ENCODE results near the gene LIAS.
A peak's percentile ranks its signal among the peaks of the same experiment; 100 is the strongest.
"Not testable (repeated sequence)": the region's sequence is repeated elsewhere in the genome, so short reads cannot be mapped to it uniquely, and the experiment has no call there.

The LIAS gene

GRCh38 chr4:39497909-39498726 lies 39.3 kb downstream of the LIAS start:
- no peak for DNase-seq (ENCODE audit: low spot score)

GRCh38 chr4:39498727-39499020 lies 39.8 kb downstream of the LIAS start:
- DNase-seq (ENCODE audit: low spot score) = no peak

- DNase-seq (ENCODE audit: low spot score) = no peak
Observed at GRCh38 chr4:39502019-39502663, 43.3 kb downstream of the LIAS start.

- DNase-seq (ENCODE audit: low spot score) = not testable (repeated sequence)
Observed at GRCh38 chr4:39502664-39503035, 43.8 kb downstream of the LIAS start.

- no peak for DNase-seq (ENCODE audit: low spot score)
Observed at GRCh38 chr4:39504538-39504937, 45.7 kb downstream of the LIAS start.

- no peak for DNase-seq (ENCODE audit: low spot score)
Observed at GRCh38 chr4:39505581-39505980, 46.7 kb downstream of the LIAS start.

GRCh38 chr4:39510348-39510929 lies 51.6 kb downstream of the LIAS start:
- DNase-seq (ENCODE audit: low spot score) = no peak

- DNase-seq (ENCODE audit: low spot score) = not testable (repeated sequence)
Observed at GRCh38 chr4:39514266-39514665, 55.4 kb downstream of the LIAS start.

GRCh38 chr4:39514888-39515401 lies 56.1 kb downstream of the LIAS start:
- no peak for DNase-seq (ENCODE audit: low spot score)

GRCh38 chr4:39515669-39516401 lies 57.0 kb downstream of the LIAS start:
- DNase-seq (ENCODE audit: low spot score) = not testable (repeated sequence)

- no peak for DNase-seq (ENCODE audit: low spot score)
Observed at GRCh38 chr4:39516407-39516966, 57.6 kb downstream of the LIAS start.

- no peak for DNase-seq (ENCODE audit: low spot score)
Observed at GRCh38 chr4:39518484-39518883, 59.6 kb downstream of the LIAS start.

GRCh38 chr4:39521253-39521919 lies 62.5 kb downstream of the LIAS start:
- no peak for DNase-seq (ENCODE audit: low spot score)

- DNase-seq (ENCODE audit: low spot score) = no peak
Observed at GRCh38 chr4:39522068-39522467, 63.2 kb downstream of the LIAS start.

- no peak for DNase-seq (ENCODE audit: low spot score)
Observed at GRCh38 chr4:39524161-39524957, 65.5 kb downstream of the LIAS start.

GRCh38 chr4:39525822-39526690 lies 67.2 kb downstream of the LIAS start:
- DNase-seq (ENCODE audit: low spot score) = no peak

GRCh38 chr4:39526765-39527295 lies 68.0 kb downstream of the LIAS start:
- DNase-seq (ENCODE audit: low spot score) = no peak

GRCh38 chr4:39527296-39528060 lies 68.6 kb downstream of the LIAS start, which contains the start of gene UGDH:
Gene UGDH (minus strand): TSS chr4:39527439. CDS start chr4:39521512, 5,927 bp downstream.
- peak; percentile 87 for DNase-seq (ENCODE audit: low spot score)

GRCh38 chr4:39528061-39528465 lies 69.2 kb downstream of the LIAS start:
- no peak for DNase-seq (ENCODE audit: low spot score)

All from CD4-positive, alpha-beta T cell treated with Interleukin-15 for 4 hours (primary cell).